Muscle layer of duodenum (tissue), 2 donors: ENCODE measurements around the gene A3GALT2.
A peak's percentile ranks its signal among the peaks of the same experiment; 100 is the strongest.

Experiments used
- H3K27ac ChIP-seq: one replicate; pipeline ENCODE4 v1.7.0; 2013; ENCODE audit warnings: mild to moderate bottlenecking, low read length
- H3K27me3 ChIP-seq: one replicate; pipeline ENCODE4 v1.7.0; 2013; ENCODE audit warnings: low read depth, mild to moderate bottlenecking, control low read depth, low read length
- H3K36me3 ChIP-seq, 2 donors: one replicate each; pipeline ENCODE4 v1.7.0; 2013; ENCODE audit warnings: low read length in 2 of 2, control low read depth in 1 of 2, mild to moderate bottlenecking in 1 of 2; ENCODE audit not compliant: insufficient read depth in 2 of 2, control insufficient read depth in 1 of 2
- H3K4me1 ChIP-seq, 2 donors: one replicate each; pipeline ENCODE4 v1.7.0; 2013; ENCODE audit warnings: low read length in 2 of 2, mild to moderate bottlenecking in 2 of 2, control low read depth in 1 of 2, moderate library complexity in 1 of 2; ENCODE audit not compliant: insufficient read depth in 2 of 2, control insufficient read depth in 1 of 2
- H3K4me3 ChIP-seq, 2 donors: one replicate each; pipeline ENCODE4 v1.7.0; 2013; ENCODE audit warnings: low read length in 2 of 2, low read depth in 1 of 2, mild to moderate bottlenecking in 1 of 2
- H3K9me3 ChIP-seq, 2 donors: one replicate each; pipeline ENCODE4 v1.7.0; 2013; ENCODE audit warnings: low read length in 2 of 2, control low read depth in 1 of 2, mild to moderate bottlenecking in 1 of 2; ENCODE audit not compliant: control insufficient read depth in 1 of 2
- donor health status: healthy.

A3GALT2 gene

DNA sequence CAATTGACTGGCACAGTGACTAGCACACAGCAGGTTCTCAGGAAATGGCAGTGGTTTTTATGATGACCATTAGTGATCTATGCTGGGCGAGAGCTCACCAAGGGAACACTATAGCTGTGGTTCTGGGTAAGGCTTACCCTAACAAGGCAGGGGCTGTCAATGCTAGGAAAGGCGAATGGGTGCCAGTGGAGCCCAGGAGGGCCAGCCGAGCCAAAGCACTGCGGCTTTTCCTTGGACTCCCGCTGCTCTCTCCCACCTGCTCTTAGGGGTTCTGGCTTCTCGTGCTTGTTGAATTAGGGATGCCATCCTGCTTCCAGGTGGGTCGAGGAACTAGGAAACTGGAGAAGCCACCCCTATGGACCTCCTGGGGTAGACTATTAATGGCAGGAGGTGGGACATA lies 10.0 kb upstream of the A3GALT2 start:
- H3K27ac ChIP-seq: no peak overlapping the region
- H3K4me3 ChIP-seq: no peak overlapping the region
- H3K36me3 ChIP-seq: peaks cover 76 to 81% of the 10 kb centered on the region in 2 donors
- no peaks in the 10 kb centered on the region for H3K9me3 ChIP-seq
- H3K4me1 ChIP-seq: peaks cover 19 to 63% of the 10 kb centered on the region in 2 donors
- H3K27me3 ChIP-seq: no peaks in the 10 kb centered on the region

DNA sequence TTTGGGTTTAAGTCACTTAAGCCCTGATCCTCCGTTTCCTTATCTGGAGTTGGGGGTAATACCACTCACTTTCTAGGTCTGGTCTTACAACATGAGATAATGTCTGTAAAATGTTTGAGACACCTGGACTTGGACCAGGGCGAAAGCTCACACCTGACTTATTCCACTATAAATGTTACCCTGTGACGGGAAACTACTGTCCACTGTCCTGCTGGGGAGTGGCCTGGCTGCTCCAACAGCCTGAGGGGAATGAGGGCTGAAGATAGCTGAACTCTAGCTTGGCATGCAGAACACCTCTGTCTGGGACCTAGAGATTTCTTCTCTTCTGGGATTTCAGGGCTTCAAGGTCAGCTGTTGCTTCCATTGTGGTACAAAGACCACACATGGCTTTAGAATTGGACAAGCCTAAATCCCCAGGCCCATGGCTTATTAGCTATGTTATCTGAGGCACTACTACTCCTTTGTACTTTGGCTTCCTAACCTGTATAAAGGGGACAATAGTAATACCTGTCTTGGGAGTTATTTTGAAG lies 9.5 kb upstream of the A3GALT2 start:
- Histone ChIP-seq H3K9me3 (no peaks in the 10 kb centered on the region), H3K36me3 (peaks cover 81 to 86% of the 10 kb centered on the region in 2 donors), H3K4me3 (no peak overlapping the region), H3K4me1 (peaks cover 19 to 62% of the 10 kb centered on the region in 2 donors), H3K27me3 (no peaks in the 10 kb centered on the region), H3K27ac (no peak overlapping the region)

DNA sequence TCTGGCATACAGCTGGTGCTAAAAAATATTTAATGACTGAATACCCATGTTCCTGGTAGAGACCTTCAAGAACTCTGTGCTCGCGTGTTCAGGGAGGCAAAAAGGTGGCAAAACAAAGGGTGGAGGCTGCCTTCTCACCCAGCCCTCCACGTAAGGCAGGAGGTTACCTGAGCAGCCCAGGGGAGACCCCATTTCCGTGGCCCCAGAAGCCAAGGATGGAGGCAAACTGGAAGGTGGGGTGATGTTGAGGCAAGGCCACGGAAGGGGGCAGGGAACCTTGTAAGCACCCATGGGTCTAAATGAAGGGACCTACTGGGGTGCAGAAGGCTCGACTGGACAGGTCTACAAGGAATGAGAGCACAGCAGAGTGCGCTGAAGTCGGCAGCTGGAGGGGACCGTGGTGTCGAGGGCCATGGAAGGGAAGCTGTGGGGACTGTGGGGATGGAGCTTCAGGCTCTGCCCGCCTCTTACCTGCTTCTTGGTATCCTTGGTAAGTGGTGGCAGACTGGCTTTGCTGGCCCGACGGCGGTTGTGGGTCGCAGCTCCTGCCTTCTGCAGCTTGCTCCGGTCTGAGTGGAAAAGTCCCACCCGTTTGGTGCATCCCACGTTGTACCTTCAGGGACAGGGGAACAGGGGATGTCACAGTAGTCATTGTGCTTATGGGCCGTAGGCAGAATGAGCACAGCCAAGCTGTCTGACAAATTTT lies 8.9 kb upstream of the A3GALT2 start:
- H3K4me1 ChIP-seq: peaks cover 16 to 62% of the 10 kb centered on the region in 2 donors
- H3K9me3 ChIP-seq: no peaks in the 10 kb centered on the region
- peaks cover 86 to 88% of the 10 kb centered on the region in 2 donors for H3K36me3 ChIP-seq
- H3K4me3 ChIP-seq: no peak overlapping the region
- no peak overlapping the region for H3K27ac ChIP-seq
- no peaks in the 10 kb centered on the region for H3K27me3 ChIP-seq

DNA sequence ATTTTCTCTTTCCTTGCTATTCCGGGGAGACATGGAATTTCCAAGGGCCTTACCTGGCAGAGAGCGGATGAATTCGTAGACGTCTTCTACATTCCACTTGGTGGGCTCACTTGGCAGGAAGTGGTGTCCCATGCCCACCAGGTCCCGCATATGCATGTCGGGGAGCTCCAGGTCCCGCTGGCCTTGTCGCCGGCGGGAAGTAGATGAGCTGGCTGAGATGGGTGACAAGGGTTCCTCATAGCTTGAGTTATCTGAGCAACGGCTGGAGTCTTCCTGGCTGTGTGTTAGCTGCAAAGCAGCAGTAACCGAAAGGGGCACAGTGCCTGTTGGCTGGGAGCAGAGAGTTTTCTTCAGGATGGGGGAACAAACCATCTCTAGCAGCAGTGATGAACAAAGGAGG lies 7.9 kb upstream of the A3GALT2 start:
- no peaks in the 10 kb centered on the region for H3K27me3 ChIP-seq
- H3K4me1 ChIP-seq: peaks cover 11 to 62% of the 10 kb centered on the region in 2 donors
- no peak overlapping the region for H3K27ac ChIP-seq
- no peak overlapping the region for H3K4me3 ChIP-seq
- H3K36me3 ChIP-seq: peaks cover 91 to 93% of the 10 kb centered on the region in 2 donors
- H3K9me3 ChIP-seq: no peaks in the 10 kb centered on the region

DNA sequence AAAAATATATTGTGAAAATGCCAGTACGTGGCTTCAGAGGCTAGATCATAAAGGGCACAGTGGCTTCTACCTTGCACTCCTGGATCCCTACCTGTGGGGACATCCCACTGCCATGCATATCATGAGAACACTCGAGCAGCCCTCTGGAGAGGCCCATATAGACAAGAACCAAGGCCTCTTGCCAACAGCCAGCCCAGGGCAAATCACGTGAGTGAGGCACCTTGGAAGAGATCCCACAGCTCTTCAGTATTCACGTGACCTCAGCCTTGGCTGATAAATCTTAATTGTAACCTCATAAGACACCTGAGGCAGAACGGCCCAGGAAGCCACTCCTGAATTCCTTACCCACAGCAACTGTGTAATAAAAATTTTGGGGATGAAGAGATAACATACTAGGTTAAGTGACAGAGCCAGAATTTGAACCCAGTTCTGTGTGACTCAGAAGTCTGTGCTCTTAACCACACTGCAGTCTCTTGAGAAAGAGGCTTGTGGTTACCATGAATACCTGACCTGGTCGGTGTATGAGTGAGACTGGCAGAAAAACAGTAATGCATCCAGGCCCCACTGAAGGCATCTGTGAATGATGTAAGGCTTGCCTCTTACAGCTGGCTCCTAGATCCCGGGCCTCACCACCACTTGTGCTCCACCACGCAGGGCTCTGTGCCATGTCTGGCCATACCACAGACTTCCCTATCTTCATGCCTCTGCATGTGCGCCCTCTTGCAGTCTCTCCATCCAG lies 6.9 kb upstream of the A3GALT2 start:
- H3K36me3 ChIP-seq: peaks cover 94 to 96% of the 10 kb centered on the region in 2 donors
- peaks cover 6 to 52% of the 10 kb centered on the region in 2 donors for H3K4me1 ChIP-seq
- H3K4me3 ChIP-seq: no peak overlapping the region
- no peaks in the 10 kb centered on the region for H3K9me3 ChIP-seq
- H3K27ac ChIP-seq: no peak overlapping the region
- H3K27me3 ChIP-seq: no peaks in the 10 kb centered on the region

DNA sequence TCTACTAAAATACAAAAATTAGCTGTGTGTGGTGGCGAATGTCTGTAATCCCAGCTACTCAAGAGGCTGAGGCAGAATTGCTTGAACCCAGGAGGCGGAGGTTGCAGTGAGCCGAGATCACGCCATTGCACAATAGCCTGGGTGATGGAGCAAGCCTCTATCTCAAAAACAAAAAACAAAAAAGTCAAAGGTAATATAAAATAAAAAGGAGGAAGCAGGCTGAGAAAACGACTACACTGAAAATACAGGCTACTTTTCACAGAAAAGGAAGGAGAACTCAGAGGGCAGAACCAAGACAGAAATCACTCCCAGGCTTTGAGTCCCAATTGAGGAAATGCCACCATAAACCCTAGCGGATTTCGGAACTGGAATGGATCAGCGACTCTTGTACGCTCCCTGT lies 5.9 kb upstream of the A3GALT2 start:
- peaks cover 89 to 93% of the 10 kb centered on the region in 2 donors for H3K36me3 ChIP-seq
- no peak overlapping the region for H3K4me3 ChIP-seq
- peak overlapping the region; percentile 27 for H3K27ac ChIP-seq
- no peaks in the 10 kb centered on the region for H3K9me3 ChIP-seq
- H3K4me1 ChIP-seq: peaks cover 6 to 42% of the 10 kb centered on the region in 2 donors
- H3K27me3 ChIP-seq: no peaks in the 10 kb centered on the region

DNA sequence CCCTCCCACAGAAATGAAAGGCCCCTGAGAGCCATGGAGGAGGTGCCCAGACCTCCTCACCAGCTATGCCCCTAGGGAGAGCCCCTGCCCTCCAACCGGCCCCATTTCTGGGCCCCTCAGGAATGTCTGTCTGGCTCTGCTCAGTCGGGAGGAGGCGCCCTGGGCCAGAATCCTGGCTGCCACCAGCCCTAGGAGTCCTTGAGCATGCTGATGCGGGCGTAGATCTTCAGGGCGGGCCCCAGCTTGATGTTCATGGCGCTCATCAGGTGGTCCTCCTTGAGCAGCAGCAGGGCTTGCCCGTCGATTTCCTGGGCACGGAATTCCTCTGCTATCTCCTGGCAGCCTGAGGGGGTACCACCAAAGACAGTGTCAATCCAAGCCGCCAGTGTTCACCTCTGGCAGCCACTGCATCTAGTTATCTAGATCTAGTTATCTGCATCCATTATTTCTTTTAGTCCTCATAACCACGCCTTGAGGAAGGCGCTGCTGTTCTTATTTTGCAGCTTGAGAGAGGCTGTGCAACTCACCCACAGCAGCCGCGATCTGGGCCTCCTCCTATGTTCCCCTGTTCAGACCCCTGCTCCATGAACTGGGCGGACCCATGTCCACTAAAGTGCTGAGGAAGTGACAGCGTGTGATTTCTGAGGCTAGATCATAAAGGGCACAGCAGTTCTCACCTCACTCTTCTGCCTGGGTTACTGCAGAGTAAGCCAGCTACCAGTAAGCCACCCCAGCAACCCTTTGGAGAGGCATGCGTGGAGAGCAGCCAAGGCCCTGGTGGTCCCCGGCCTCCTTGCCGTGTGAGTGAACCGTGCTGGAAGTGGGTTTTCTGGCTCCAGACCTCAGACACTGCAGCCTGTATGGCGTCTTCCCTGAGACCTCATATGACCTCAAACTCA lies 4.0 kb upstream of the A3GALT2 start:
- no peak overlapping the region for H3K27ac ChIP-seq
- H3K27me3 ChIP-seq: no peaks in the 10 kb centered on the region
- peaks cover 6 to 36% of the 10 kb centered on the region in 2 donors for H3K4me1 ChIP-seq
- peaks cover 70 to 75% of the 10 kb centered on the region in 2 donors for H3K36me3 ChIP-seq
- no peak overlapping the region for H3K4me3 ChIP-seq
- no peaks in the 10 kb centered on the region for H3K9me3 ChIP-seq

DNA sequence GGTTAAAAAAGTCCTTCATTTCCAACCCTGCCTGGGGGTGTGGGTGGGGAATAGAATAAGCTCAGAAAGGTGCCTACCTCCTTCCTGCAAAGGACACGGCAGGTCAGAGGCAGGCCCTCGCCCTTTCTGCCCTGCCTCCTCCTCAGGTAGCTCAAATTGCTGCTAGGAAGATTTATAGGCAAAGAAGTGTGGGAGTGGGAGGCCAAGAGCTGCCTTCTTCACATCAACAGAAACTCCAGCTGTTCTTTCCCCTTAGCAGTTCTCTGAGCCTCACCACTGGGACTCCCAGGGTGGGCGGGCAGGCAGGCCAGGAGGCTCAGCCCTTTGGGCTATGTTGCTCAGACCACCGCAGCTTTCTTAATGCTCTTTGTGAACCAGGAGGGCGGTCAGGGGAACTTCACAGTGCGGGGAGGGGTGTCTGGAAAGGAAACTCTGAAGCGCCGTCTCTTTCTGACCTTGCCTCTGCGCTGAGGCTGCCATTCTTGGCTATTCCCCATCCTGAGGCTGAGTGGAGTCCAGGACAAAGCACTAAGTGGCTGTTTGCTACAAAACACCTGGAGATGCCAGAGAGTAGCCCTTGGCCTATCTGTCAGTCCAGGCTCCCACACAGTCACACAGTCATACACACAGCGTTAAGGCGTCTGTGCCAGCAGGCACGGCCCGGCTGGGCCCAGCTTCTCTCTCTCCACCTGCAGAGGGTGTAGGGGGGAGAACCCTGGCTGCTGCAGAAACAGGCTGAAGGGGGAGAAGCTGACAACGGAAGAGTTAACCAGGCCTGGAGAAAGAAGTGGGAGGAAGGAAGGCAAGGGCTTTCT lies 3.0 kb upstream of the A3GALT2 start:
- Histone ChIP-seq H3K27ac (no peak overlapping the region), H3K4me1 (peaks cover 6 to 36% of the 10 kb centered on the region in 2 donors), H3K36me3 (peaks cover 60 to 65% of the 10 kb centered on the region in 2 donors)

DNA sequence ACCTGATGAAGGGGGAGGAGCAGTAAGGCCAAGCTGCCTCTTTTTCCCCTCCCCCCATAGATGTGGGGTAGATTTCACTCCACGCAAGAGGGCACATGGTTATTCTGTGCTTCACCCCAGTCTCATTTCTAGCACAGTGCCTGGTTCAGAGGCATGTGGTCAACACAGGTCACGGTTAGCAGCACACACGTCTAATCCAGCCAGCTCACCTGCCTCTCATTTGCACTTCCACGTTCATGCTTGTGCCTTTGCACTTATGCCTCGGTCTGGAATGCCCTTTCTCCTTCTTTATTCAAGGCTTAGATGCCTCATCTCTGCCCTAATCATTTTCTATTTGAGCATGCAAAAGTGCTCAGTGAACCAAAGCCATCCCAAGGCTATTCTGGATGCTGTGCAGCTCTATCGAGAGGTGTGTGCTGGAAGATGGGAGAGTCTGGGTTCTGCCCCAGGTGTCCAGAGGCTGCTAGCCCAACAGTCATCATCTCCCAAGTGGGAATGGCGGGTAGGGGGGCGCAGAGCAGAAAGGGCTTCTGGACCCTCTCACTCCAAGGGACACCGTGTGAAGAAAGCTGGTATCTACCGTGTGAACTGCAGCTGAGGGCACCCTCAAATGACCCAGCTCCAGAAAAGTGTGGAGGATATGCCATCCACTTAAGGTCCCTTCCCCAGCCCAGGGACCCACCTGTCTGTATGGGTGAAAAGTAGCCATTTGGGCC lies 2.1 kb upstream of the A3GALT2 start:
- H3K4me3 ChIP-seq: no peak overlapping the region
- H3K36me3 ChIP-seq: peaks cover 51 to 57% of the 10 kb centered on the region in 2 donors
- H3K4me1 ChIP-seq: peaks cover 6 to 29% of the 10 kb centered on the region in 2 donors
- no peak overlapping the region for H3K27ac ChIP-seq
- no peaks in the 10 kb centered on the region for H3K27me3 ChIP-seq
- no peaks in the 10 kb centered on the region for H3K9me3 ChIP-seq

More for the DNA sequence above, 3.0 kb upstream of the A3GALT2 start:
- Histone ChIP-seq H3K27me3 (no peaks in the 10 kb centered on the region), H3K9me3 (no peaks in the 10 kb centered on the region), H3K4me3 (no peak overlapping the region)

DNA sequence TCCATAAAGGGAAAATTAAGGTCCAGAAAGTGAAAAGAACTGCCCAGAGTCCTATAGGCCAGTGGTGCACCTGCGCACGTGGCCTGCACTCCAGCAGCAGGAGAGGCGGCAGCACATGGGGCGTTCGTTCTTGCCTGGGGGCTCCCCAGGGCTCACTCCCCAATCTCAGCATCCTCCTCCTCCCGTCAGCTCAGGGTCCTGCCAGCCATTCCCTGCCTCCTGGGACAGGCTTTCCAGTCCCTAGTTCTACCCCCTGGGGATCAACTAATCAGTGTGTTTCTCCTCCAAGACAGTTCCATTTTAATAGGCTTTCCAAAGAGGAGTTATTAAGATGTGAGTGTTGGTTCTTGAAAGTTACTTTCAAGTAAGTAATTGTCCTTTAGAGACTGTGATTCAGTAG lies 1.2 kb upstream of the A3GALT2 start:
- H3K4me1 ChIP-seq: peaks cover 0 to 21% of the 10 kb centered on the region in 2 donors
- H3K36me3 ChIP-seq: peaks cover 44 to 49% of the 10 kb centered on the region in 2 donors
- no peaks in the 10 kb centered on the region for H3K27me3 ChIP-seq
- no peaks in the 10 kb centered on the region for H3K9me3 ChIP-seq
- H3K4me3 ChIP-seq: no peak overlapping the region
- H3K27ac ChIP-seq: no peak overlapping the region
